HepG2 (cell line): ENCODE measurements around the gene ABL2. TPM values are rescaled to one million over a fixed set of nuclear protein-coding genes. Genes with fewer than 3 reads are reported as not detected.

Experiments
- ATAC-seq: fragments of 200-7000 bp; cut with Tn5 transposase; 3 replicates; pipeline ENCODE4 v1.9.1; 2020; ENCODE audit warnings: mild to moderate bottlenecking, moderate library complexity
- BruUV-seq: library from RNA; stranded (reverse); fragments of 400-500 nt; replicated peaks from 2 replicates; lab custom pipeline; 2021; lab: Mats Ljungman, UMichigan
- CTCF ChIA-PET: fragments of 300-600 bp; formaldehyde crosslinking; extraction: SDS; loops from one replicate; lab custom pipeline; 2021; ENCODE audit warnings: low total read pairs, inconsistent platforms, low intra/inter-chr PET ratio; lab: Yijun Ruan, JAX
- POLR2A ChIA-PET: fragments of 350-600 bp; sonication (Branson Sonifier 250); formaldehyde crosslinking; loops from one replicate; lab custom pipeline; 2020; ENCODE audit warnings: antibody characterized with exemption, inconsistent platforms; lab: Yijun Ruan, JAX
- DNase-seq: peaks from one replicate; pipeline ENCODE4 v3.0.0-alpha.2; 2015; ENCODE audit warnings: low spot score
- FAIRE-seq: peaks from 3 replicates; lab custom pipeline; 2011; peaks lifted over from hg19 to GRCh38; lab: Jason Lieb, UNC
- H2AFZ ChIP-seq: one replicate; pipeline ENCODE4 v1.6.1; 2011; ENCODE audit warnings: low read length, inconsistent platforms
- H3K27ac ChIP-seq: fragments of 300-600 bp; 3 replicates; pipeline ENCODE4 v1.8.0; 2011; ENCODE audit warnings: mixed run types, mild to moderate bottlenecking, mixed read lengths, low read length, inconsistent platforms; ENCODE audit not compliant: insufficient read depth; ENCODE audit errors: extremely low read length
- H3K27me3 ChIP-seq, 2 experiments: fragments of 200-600 bp in 1 of 2; 2 replicates in 1 of 2; 3 replicates in 1 of 2; pipeline versions ENCODE4 v1.6.0 to v1.8.0; 2011; ENCODE audit warnings: low read length in 2 of 2, mild to moderate bottlenecking in 2 of 2, moderate library complexity in 2 of 2, inconsistent platforms in 1 of 2; ENCODE audit not compliant: insufficient read depth in 2 of 2, control insufficient read depth in 1 of 2
- H3K36me3 ChIP-seq, 2 experiments: fragments of 200-600 bp in 1 of 2; replicated peaks in 1 of 2; 2 replicates in 1 of 2; 3 replicates in 1 of 2; pipeline versions ENCODE4 v1.5.1 to v1.8.0; 2011; ENCODE audit warnings: low read length in 2 of 2, inconsistent platforms in 1 of 2; ENCODE audit not compliant: insufficient read depth in 2 of 2, control insufficient read depth in 1 of 2
- H3K4me1 ChIP-seq: 2 replicates; pipeline ENCODE4 v1.5.1; 2012; ENCODE audit warnings: low read length, inconsistent platforms; ENCODE audit not compliant: insufficient read depth
- H3K4me2 ChIP-seq: 2 replicates; pipeline ENCODE4 v1.6.0; 2011; ENCODE audit warnings: low read depth, low read length, inconsistent platforms
- H3K4me3 ChIP-seq, 3 experiments: fragments of 200-600 bp in 1 of 3; sonication (generic), shearing (Covaris generic) in 1 of 3; replicated peaks in 1 of 3; 2 replicates each; pipeline ENCODE4 v1.5.1; 2011 to 2016; ENCODE audit warnings: low read length in 3 of 3, inconsistent platforms in 2 of 3, low read depth in 2 of 3, mild to moderate bottlenecking in 2 of 3, control low read depth in 1 of 3, mixed read lengths in 1 of 3; ENCODE audit not compliant: insufficient read depth in 1 of 3
- H3K79me2 ChIP-seq: one replicate; pipeline ENCODE4 v1.6.1; 2011; ENCODE audit warnings: low read length, inconsistent platforms; ENCODE audit not compliant: insufficient read depth
- H3K9ac ChIP-seq: 2 replicates; pipeline ENCODE4 v1.6.0; 2011; ENCODE audit warnings: mild to moderate bottlenecking, low read depth, low read length, inconsistent platforms; ENCODE audit not compliant: insufficient read depth
- H3K9me3 ChIP-seq: 2 replicates; pipeline ENCODE4 v1.5.1; 2012; ENCODE audit warnings: mild to moderate bottlenecking, low read length
- H4K20me1 ChIP-seq: 2 replicates; pipeline ENCODE4 v1.6.0; 2011; ENCODE audit warnings: inconsistent platforms, mild to moderate bottlenecking, low read length, moderate library complexity; ENCODE audit not compliant: insufficient read depth
- JARID2 ChIP-seq: sonication (generic); formaldehyde crosslinking; IDR thresholded peaks from 2 replicates; pipeline ENCODE4 v1.8.1; 2023; ENCODE audit warnings: missing genetic modification reagents, inconsistent platforms; ENCODE audit not compliant: insufficient replicate concordance
- KLF15 ChIP-seq: sonication (generic); formaldehyde crosslinking; IDR thresholded peaks from 2 replicates; pipeline ENCODE4 v1.8.1; 2023; ENCODE audit warnings: borderline replicate concordance, mild to moderate bottlenecking, inconsistent platforms, missing genetic modification reagents, mixed read lengths
- NFIB ChIP-seq: sonication (generic); formaldehyde crosslinking; IDR thresholded peaks from 2 replicates; pipeline ENCODE4 v1.9.0; 2021; ENCODE audit warnings: missing genetic modification reagents, mild to moderate bottlenecking, borderline replicate concordance
- RFX1 ChIP-seq: fragments of 450-650 bp; IDR thresholded peaks from 2 replicates; pipeline ENCODE4 v1.6.1; 2017
- RFX3 ChIP-seq: IDR thresholded peaks from 2 replicates; pipeline ENCODE4 v1.6.1; 2016; ENCODE audit warnings: missing biosample characterization, missing genetic modification reagents
- SCMH1 ChIP-seq: sonication (generic); formaldehyde crosslinking; IDR thresholded peaks from 2 replicates; pipeline ENCODE4 v1.9.0; 2021; ENCODE audit warnings: missing genetic modification reagents, mild to moderate bottlenecking, borderline replicate concordance
- SMYD3 ChIP-seq: sonication (generic); formaldehyde crosslinking; IDR thresholded peaks from 2 replicates; pipeline ENCODE4 v1.8.1; 2023; ENCODE audit warnings: mild to moderate bottlenecking, missing genetic modification reagents
- ZEB1 ChIP-seq: IDR thresholded peaks from 2 replicates; pipeline ENCODE4 v1.6.1; 2012; ENCODE audit warnings: mild to moderate bottlenecking, low read depth, inconsistent platforms; ENCODE audit not compliant: insufficient replicate concordance
- ZMYM2 ChIP-seq: sonication (generic); formaldehyde crosslinking; IDR thresholded peaks from 2 replicates; pipeline ENCODE4 v1.8.0; 2022; ENCODE audit warnings: mild to moderate bottlenecking, missing genetic modification reagents
- ZNF562 ChIP-seq: sonication (generic); formaldehyde crosslinking; IDR thresholded peaks from 2 replicates; pipeline ENCODE4 v1.8.0; 2022; ENCODE audit warnings: missing genetic modification reagents, borderline replicate concordance
- ZNF660 ChIP-seq: sonication (generic); formaldehyde crosslinking; IDR thresholded peaks from 2 replicates; pipeline ENCODE4 v1.5.1; 2020; ENCODE audit warnings: mild to moderate bottlenecking, low read depth, missing genetic modification reagents, borderline replicate concordance
- ZNF768 ChIP-seq: sonication (generic); formaldehyde crosslinking; IDR thresholded peaks from 2 replicates; pipeline ENCODE4 v1.4.0; 2020; ENCODE audit warnings: missing genetic modification reagents
- ZNF83 ChIP-seq: sonication (generic); formaldehyde crosslinking; IDR thresholded peaks from 2 replicates; pipeline ENCODE4 v1.4.0; 2020; ENCODE audit warnings: missing genetic modification reagents, mild to moderate bottlenecking, borderline replicate concordance
- WGBS: methylation state at CpG from one replicate; pipeline ENCODE4 v1.1.6; 2017; ENCODE audit warnings: low lambda C conversion rate; 5-methylcytosine and 5-hydroxymethylcytosine counted together
- in situ Hi-C: cut with HindIII; loops from 2 replicates; pipeline ENCODE4 v1.10.0; 2017; ENCODE audit warnings: low pct_unique_long_range_greater_than_20kb; ENCODE audit not compliant: extremely low pct_ligation_motif_present
- intact Hi-C: fragments of 100-400 bp; cut with micrococcal nuclease; formaldehyde crosslinking; loops from one replicate; pipeline ENCODE4 v1.10.0; 2022; ENCODE audit not compliant: unreplicated experiment
- polyA plus RNA-seq, 8 experiments: library from polyadenylated mRNA; depleted of rRNA in 3 of 8; stranded (reverse) in 7 of 8; unstranded in 1 of 8; fragments of >200 nt; fragmentation: Illumina TruSeq in 4 of 8; extraction: Trizol in 4 of 8; gene quantifications; 2 replicates each; pipeline versions ENCODE4 v1.2.1 to v1.2.3, GENCODE V29; 2011 to 2016; ENCODE audit warnings: low read depth in 4 of 8, missing spikeins in 1 of 8, mixed read lengths in 1 of 8; ENCODE audit not compliant: insufficient read depth in 1 of 8
- total RNA-seq, 5 experiments: library from RNA; depleted of rRNA; stranded (reverse); fragments of >200 nt; fragmentation: Illumina TruSeq; extraction: Trizol; gene quantifications; 2 replicates each; pipeline ENCODE4 v1.2.3, GENCODE V29; 2016; ENCODE audit warnings: low read depth in 1 of 5
- TF ChIP-seq, protein P1 (sequence below): sonication (generic); formaldehyde crosslinking; IDR thresholded peaks from 2 replicates; pipeline ENCODE4 v1.9.0; 2021; ENCODE audit warnings: mild to moderate bottlenecking, missing genetic modification reagents
- TF ChIP-seq, protein P2 (sequence below), 2 experiments: fragments of 450-650 bp in 1 of 2; sonication (generic) in 1 of 2; formaldehyde crosslinking; IDR thresholded peaks; 2 replicates each; pipeline versions ENCODE4 v1.5.0 to v1.8.0; 2020 to 2022; ENCODE audit warnings: mild to moderate bottlenecking in 1 of 2, missing genetic modification reagents in 1 of 2
- TF ChIP-seq, protein P3 (sequence below): IDR thresholded peaks from 2 replicates; pipeline ENCODE4 v1.6.1; 2016; ENCODE audit warnings: mild to moderate bottlenecking

The ABL2 gene
- total and polyA plus RNA-seq, 2 of the 13 experiments (the other 11 are each of a cell fraction or from before 2014, with no cell fraction given) = 5.8 to 6.0 TPM

DNA sequence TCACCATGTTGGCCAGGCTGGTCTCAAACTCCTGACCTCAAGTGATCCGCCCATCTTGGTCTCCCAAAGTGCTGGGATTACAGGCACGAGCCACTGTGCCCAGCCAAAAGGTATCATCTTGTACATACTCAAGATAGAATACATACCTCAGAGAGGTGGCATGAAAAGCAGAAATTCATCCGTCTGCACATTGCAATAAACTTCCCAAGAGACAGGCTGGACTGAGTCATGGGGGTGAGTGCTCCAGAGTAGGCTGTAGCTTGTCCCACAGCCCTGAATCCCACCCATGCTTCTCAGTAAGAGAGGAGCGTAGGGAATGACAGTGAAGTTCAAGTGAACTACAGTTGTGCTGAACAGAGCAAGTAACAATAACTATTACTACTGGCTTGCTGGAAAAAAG lies 127.9 kb downstream of the ABL2 start (continued):
- no peak for TF ChIP-seq ZEB1
- TF ChIP-seq SMYD3 (CRISPR knock-in tag) = no peak
- TF ChIP-seq SCMH1 (CRISPR knock-in tag) = no peak
- no peak for TF ChIP-seq ZNF768 (CRISPR knock-in tag)

DNA sequence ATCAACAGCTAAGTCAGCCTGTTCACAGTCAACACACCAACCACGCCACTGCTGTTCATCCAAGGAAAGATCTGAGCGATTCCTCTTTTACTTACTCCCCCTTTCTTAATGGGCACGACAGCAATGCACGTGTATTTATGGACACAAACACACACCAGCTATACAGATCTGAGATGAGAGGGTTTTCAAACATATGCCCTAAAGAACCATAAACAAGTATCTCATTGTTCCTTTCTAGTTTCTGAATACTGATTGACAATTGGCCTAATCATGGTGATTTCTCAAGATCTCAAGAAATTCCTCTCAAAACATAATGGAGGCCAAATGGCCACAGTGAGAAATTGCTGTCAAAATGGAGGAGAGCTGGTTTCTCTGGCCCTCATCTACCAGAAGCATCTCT lies 129.6 kb downstream of the ABL2 start:
- Histone ChIP-seq H3K4me2 (no peak overlapping the region), H3K9me3 (no peaks in the 10 kb centered on the region), H3K36me3 (peaks cover 9 to 21% of the 10 kb centered on the region in 2 experiments), H3K4me1 (peaks cover 43% of the 10 kb centered on the region), H3K27ac (no peak overlapping the region), H4K20me1 (no peaks in the 10 kb centered on the region), H2AFZ (no peak overlapping the region), H3K9ac (no peak overlapping the region), H3K79me2 (no peaks in the 10 kb centered on the region), H3K27me3 (no peaks in the 10 kb centered on the region), H3K4me3 (no peak overlapping the region)
- DNase-seq (no peak), ATAC-seq (no peak), FAIRE-seq (no peak)
- 100% methylated on average over 4 of the region's 4 CpGs for WGBS
- in situ Hi-C loops = no loop called here
- intact Hi-C loops = no loop called here
- CTCF ChIA-PET = no interaction called here
- BruUV-seq = no TSS peak
- POLR2A ChIA-PET = interaction anchor here (1.5 kb wide), 1 partner anchor 8 kb away, joined by 5 read pairs; no protein-coding TSS in a partner anchor
- TF ChIP-seq RFX3 (CRISPR knock-in tag) = no peak
- TF ChIP-seq NFIB (CRISPR knock-in tag) = no peak
- TF ChIP-seq JARID2 (CRISPR knock-in tag) = no peak
- TF ChIP-seq ZNF562 (CRISPR knock-in tag) = no peak
- TF ChIP-seq, protein P1, sequence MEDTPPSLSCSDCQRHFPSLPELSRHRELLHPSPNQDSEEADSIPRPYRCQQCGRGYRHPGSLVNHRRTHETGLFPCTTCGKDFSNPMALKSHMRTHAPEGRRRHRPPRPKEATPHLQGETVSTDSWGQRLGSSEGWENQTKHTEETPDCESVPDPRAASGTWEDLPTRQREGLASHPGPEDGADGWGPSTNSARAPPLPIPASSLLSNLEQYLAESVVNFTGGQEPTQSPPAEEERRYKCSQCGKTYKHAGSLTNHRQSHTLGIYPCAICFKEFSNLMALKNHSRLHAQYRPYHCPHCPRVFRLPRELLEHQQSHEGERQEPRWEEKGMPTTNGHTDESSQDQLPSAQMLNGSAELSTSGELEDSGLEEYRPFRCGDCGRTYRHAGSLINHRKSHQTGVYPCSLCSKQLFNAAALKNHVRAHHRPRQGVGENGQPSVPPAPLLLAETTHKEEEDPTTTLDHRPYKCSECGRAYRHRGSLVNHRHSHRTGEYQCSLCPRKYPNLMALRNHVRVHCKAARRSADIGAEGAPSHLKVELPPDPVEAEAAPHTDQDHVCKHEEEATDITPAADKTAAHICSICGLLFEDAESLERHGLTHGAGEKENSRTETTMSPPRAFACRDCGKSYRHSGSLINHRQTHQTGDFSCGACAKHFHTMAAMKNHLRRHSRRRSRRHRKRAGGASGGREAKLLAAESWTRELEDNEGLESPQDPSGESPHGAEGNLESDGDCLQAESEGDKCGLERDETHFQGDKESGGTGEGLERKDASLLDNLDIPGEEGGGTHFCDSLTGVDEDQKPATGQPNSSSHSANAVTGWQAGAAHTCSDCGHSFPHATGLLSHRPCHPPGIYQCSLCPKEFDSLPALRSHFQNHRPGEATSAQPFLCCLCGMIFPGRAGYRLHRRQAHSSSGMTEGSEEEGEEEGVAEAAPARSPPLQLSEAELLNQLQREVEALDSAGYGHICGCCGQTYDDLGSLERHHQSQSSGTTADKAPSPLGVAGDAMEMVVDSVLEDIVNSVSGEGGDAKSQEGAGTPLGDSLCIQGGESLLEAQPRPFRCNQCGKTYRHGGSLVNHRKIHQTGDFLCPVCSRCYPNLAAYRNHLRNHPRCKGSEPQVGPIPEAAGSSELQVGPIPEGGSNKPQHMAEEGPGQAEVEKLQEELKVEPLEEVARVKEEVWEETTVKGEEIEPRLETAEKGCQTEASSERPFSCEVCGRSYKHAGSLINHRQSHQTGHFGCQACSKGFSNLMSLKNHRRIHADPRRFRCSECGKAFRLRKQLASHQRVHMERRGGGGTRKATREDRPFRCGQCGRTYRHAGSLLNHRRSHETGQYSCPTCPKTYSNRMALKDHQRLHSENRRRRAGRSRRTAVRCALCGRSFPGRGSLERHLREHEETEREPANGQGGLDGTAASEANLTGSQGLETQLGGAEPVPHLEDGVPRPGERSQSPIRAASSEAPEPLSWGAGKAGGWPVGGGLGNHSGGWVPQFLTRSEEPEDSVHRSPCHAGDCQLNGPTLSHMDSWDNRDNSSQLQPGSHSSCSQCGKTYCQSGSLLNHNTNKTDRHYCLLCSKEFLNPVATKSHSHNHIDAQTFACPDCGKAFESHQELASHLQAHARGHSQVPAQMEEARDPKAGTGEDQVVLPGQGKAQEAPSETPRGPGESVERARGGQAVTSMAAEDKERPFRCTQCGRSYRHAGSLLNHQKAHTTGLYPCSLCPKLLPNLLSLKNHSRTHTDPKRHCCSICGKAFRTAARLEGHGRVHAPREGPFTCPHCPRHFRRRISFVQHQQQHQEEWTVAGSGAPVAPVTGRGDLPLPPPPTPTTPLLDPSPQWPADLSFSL = no peak
- no peak for TF ChIP-seq ZNF660 (CRISPR knock-in tag)
- no peak for TF ChIP-seq ZMYM2 (CRISPR knock-in tag)
- TF ChIP-seq, protein P2, sequence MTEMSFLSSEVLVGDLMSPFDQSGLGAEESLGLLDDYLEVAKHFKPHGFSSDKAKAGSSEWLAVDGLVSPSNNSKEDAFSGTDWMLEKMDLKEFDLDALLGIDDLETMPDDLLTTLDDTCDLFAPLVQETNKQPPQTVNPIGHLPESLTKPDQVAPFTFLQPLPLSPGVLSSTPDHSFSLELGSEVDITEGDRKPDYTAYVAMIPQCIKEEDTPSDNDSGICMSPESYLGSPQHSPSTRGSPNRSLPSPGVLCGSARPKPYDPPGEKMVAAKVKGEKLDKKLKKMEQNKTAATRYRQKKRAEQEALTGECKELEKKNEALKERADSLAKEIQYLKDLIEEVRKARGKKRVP (CRISPR knock-in tag; IDR thresholded peaks at IDR 0.05) = no peak
- TF ChIP-seq KLF15 = no peak
- TF ChIP-seq, protein P3, sequence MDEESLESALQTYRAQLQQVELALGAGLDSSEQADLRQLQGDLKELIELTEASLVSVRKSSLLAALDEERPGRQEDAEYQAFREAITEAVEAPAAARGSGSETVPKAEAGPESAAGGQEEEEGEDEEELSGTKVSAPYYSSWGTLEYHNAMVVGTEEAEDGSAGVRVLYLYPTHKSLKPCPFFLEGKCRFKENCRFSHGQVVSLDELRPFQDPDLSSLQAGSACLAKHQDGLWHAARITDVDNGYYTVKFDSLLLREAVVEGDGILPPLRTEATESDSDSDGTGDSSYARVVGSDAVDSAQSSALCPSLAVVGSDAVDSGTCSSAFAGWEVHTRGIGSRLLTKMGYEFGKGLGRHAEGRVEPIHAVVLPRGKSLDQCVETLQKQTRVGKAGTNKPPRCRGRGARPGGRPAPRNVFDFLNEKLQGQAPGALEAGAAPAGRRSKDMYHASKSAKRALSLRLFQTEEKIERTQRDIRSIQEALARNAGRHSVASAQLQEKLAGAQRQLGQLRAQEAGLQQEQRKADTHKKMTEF (CRISPR knock-in tag) = no peak
- TF ChIP-seq RFX1 = no peak
- no peak for TF ChIP-seq ZNF83 (CRISPR knock-in tag)
